GM11168 (cell line): ENCODE data around the gene RXFP3.
"Not testable (repeated sequence)": the region's sequence is repeated elsewhere in the genome, so short reads cannot be mapped to it uniquely, and the experiment has no call there.

Experiments
- in situ Hi-C: fragments of 300-500 bp; cut with MboI; formaldehyde crosslinking; loops from one replicate; pipeline ENCODE4 v1.12.0; 2022; ENCODE audit warnings: low sequenced_read_pairs; ENCODE audit not compliant: unreplicated experiment

The RXFP3 gene

DNA sequence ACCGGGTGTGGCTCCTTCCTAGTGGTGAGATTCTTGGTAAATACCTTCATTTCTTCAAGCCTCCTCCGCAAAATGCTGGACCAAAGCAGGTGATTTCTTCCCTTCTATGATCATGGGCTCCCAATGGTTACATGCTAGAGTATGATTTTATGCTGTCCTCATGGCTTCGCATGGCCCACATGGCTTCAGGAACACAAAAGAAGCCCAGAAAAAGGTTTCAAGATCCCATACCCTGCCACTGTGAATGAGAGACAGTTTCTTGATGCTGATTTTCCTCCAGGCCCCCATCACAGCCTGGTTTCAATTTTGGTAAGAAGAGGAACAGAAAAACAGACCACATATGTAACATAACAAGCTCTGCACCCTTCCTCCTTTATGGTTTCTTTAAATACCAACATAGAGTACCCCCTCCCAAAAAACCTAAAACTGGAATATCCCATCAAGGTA, 2.4 kb upstream of the RXFP3 start:
- in situ Hi-C loops: loop anchor here (10.0 to 25.0 kb wide), 2 partner anchors 349 to 496 kb away; partner anchors contain the start of gene TARS1

DNA sequence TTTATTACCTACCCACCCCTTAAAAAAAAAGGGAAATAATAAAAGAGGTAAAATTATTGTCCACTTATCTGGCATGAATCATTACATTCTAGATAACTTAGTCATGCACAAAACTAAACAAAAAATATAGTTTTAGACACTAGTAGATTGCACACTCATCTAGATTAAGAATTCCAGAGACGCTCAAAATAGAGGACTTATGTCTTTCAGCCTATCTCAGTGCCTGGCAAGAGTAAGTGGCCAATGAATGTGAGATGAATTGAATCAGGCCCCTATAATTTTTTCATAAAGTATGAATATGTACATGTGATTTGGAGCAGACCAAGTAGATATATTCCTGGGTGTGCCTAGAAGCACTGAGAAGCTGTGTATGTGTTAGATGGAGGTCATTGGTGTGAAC, 2.0 kb upstream of the RXFP3 start:
- in situ Hi-C loops: loop anchor here (10.0 to 25.0 kb wide), 2 partner anchors 349 to 497 kb away; partner anchors contain the start of gene TARS1

DNA sequence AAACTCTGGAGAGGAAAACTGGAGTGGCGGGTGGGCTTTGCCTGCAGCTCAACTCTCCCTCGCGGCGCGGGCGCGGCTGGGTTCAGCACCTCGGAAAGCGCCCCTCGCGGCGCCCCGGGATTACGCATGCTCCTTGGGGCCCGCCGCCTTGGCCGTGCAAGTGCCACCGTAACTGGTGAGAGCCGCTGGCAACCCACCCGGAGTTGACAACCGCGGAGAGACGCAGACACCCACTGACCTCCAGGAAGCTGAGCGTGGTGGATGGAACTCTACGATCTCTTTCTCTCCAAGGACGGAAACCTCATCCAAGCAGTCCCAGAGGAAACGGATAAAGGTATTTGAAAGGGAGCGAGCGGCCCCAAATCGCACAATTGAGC, 194 bp upstream of the RXFP3 start:
- in situ Hi-C loops: loop anchor here (10.0 to 25.0 kb wide), 2 partner anchors 351 to 499 kb away; partner anchors contain the start of gene TARS1

- in situ Hi-C loops: loop anchor here (10.0 to 25.0 kb wide), 2 partner anchors 352 to 500 kb away; partner anchors contain the start of gene TARS1
Observed at GRCh38 chr5:33937017-33937706, 976 bp downstream of the RXFP3 start.

GRCh38 chr5:33937707-33938506, 1.7 kb downstream of the RXFP3 start:
- in situ Hi-C loops: loop anchor here (10.0 to 25.0 kb wide), 2 partner anchors 353 to 501 kb away; partner anchors contain the start of gene TARS1

GRCh38 chr5:33938507-33938796, 2.3 kb downstream of the RXFP3 start:
- in situ Hi-C loops: loop anchor here (10.0 to 25.0 kb wide), 2 partner anchors 354 to 501 kb away; partner anchors contain the start of gene TARS1

DNA sequence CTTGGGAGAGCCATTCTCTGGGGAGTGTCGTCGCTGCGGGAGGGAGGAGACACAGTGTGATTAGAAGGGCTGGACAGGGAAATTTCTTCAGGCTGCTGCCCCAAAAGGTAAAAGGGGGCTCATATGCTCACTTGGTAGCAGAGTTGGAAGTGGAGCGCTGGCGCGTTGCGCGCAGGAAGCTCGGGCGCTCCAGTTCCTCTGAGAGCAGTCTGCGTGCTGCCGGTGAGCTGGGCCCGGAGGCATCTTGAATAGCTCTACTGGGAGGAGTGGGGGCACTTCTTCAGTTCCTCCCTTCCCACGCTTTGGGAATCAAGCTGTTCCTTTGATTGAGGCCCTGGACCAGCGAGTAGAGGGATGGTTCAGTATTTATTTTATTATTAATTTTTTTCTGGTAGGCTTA, 2.7 kb downstream of the RXFP3 start:
- in situ Hi-C loops: loop anchor here (10.0 to 25.0 kb wide), 2 partner anchors 354 to 502 kb away; partner anchors contain the start of gene TARS1

DNA sequence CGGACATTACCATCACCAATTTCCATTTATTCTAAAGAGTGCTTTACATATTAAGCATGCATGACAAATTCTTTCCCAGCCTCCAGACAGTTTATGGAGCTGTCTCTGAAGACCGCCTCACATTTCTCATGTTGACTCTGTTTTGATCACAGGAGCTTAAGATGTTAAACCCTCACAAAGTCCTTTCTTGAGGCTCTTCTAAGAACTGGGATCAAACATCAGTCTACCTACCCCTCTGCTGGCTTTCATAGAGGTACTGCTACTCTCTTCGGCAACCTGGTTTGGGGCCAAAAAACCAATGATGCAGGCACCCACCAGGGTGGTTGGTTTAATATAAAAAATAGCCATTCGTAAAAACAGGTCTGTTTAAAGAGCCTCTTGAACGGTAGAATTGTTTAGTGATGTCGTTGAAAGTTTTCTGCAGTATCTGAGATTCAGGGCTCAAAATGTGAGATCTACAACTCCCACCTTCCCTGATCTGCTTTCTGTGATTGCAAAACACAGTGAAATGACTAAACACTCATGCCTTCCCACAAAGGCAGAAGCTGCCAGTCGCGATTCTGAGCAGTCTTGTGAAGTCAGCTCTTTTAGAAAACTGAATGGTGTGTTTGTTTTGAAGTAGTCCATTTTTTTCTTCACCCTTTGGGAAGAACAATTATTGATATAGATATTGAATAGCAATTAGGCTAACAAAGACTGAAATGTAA, 3.5 kb downstream of the RXFP3 start:
- in situ Hi-C loops: loop anchor here (10.0 to 25.0 kb wide), 2 partner anchors 355 to 502 kb away; partner anchors contain the start of gene TARS1

GRCh38 chr5:33941090-33941489, 4.9 kb downstream of the RXFP3 start:
- in situ Hi-C loops: loop anchor here (25.0 kb wide), 1 partner anchor 504 kb away; the partner anchor contains the start of gene TARS1

GRCh38 chr5:33944543-33945132, 8.5 kb downstream of the RXFP3 start:
- in situ Hi-C loops: loop anchor here (25.0 kb wide), 1 partner anchor 507 kb away; the partner anchor contains the start of gene TARS1

DNA sequence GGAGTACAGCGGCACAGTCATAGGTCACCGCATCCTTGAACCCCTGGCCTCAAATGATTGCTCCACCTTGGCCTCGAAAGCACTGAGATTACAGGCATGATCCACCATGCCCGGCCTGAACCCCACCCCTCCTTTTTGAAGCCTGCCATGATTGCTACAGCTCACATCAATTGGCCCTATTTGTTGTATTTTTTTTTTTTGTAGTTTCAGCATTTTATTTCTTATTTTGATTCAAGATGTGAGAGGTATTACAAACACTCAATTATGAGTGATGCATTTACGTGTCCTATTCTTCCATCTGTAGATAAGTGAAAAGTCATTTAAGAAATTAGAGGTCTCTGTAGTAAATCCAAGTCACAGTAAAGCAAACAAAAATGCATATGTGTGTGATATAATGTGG, 16.0 kb downstream of the RXFP3 start:
- in situ Hi-C loops: not testable (repeated sequence)

DNA sequence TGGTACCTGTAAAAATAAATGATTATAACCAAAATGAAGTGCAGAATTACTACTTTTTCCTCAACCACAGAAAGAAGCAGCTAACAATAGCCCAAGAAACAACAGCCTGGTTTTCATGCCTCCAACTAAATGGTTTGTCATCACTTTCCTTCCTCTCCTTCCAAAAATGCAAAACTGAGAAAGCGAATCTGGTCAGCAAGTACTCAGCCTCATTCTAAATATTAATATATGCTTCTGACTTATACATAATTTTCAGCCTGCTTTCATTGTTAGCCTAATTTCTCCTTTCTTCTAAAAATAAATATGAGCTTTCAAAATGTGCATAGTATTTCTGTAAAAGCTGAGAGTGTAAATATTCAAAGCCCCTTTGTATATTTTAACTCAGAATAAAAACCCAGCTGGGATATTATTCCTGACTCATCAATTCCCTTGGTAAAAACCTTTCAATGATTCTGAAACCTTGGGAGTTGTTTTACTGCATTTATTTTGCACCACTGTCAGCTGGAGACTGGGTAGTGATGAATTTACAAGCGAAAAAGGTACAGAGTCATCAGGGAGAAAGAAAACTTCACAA, 21.5 kb downstream of the RXFP3 start:
- in situ Hi-C loops: no loop called here

DNA sequence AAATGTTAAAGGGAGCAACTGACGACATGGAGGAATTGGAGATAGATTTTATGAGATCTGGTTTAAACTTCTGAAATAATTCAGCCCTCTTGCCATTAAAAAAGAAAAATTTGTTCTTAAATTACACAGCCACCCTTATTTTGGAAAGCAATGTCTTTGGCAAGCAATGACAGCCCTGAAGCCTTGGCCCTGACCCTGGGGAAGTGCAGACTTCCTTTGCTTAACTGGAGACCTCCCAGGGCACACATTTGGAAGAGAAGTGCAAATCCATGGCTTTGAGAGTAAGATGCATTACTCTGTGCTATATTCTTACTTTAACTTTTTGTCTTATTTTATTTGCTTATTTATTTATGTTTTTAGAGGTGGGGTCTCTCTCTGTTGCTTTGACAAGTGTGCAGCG, 22.0 kb downstream of the RXFP3 start:
- in situ Hi-C loops: no loop called here

DNA sequence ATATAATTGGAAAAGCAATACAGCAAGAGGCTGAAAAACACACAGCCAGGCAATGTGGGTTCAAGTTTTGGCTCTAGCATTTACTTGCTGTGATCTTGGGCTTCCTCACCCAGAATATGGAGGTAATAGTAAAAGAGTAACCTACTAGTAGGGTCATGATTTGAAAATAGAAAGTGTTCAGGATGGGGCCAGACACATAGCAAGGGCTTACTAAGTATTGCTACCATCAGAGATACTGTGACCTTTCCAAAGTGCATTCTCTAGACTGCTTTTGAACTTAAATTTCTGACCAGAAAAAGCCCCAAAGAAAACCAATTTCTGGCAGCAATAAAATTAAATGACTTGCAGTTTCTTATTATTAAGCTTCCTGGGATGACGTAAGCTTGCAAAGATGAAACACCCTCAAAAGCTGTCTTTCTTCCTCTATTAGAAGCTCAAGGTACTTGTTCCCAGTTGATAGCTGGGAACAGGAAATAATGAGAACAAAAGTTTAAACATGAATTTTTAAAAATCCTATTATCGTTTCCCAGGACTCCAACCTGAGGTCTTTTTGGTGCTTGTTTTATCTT, 28.0 kb downstream of the RXFP3 start:
- in situ Hi-C loops: no loop called here

DNA sequence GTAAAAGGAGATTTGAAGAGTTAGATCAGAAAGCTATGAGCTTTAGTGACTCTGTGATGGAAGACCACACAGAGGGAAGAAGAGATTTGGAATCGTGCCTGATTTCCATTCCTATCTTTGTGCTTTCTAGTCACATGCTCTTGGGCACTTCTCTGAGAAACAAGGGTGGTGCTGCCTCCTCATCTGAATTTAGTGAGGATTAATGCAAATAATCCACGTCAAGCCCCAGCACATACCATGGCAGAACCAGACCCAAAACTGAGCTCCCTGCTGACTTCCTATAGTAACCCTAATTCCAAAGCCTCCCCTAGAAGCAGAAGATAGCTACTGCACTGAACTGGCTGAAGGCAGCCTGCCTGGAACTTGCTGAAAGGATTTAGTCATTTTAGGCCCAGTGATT, 30.6 kb downstream of the RXFP3 start:
- in situ Hi-C loops: no loop called here

GRCh38 chr5:33968211-33969005, 32.2 kb downstream of the RXFP3 start:
- in situ Hi-C loops: no loop called here

GRCh38 chr5:33969572-33970452, 33.6 kb downstream of the RXFP3 start:
- in situ Hi-C loops: no loop called here

DNA sequence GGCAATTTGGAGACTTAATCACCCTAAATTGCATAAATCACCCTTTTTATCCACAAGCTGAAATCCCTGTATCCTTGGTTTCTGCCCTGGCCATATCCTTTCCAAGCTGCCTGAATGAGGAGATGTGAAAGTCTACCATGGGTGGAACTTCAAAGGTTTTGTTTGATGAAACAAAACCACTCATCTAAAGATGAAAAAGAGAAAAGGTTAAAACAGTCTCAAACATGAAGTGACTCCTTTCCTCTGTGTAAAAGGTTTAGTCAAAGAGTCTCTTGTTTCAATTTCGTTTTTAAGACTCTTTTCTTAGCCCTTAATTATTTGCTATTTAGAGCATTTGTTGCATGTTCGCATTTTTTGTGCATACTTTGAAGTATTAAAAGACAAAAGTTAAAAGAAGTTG, 37.1 kb downstream of the RXFP3 start:
- in situ Hi-C loops: no loop called here
